ENCODE measurements around the gene PRTN3. TPM values are rescaled to one million over a fixed set of nuclear protein-coding genes. Genes with fewer than 3 reads are reported as not detected.

Gene PRTN3
- total RNA-seq, 1 donor from 2014 or later = not detected

- Histone ChIP-seq H3K9me3 (replicated peaks) (no peaks in the 10 kb centered on the region), H3K4me3 (no peak overlapping the region), H3K27me3 (ENCODE audit: low read depth) (no peaks in the 10 kb centered on the region), H3K27ac (replicated peaks) (no peak overlapping the region), H3K4me1 (peaks cover 71% of the 10 kb centered on the region), H3K36me3 (peaks cover 70% of the 10 kb centered on the region)
- intact Hi-C loops (cut with micrococcal nuclease) = no loop called here
- no peak for TF ChIP-seq CTCF (IDR thresholded peaks at IDR 0.05; ENCODE audit: borderline replicate concordance)
- DNase-seq = no peak
Observed at GRCh38 chr19:805166-805551, 35.6 kb upstream of the PRTN3 start.

GRCh38 chr19:805600-806550, 34.9 kb upstream of the PRTN3 start:
- Histone ChIP-seq H3K27ac (replicated peaks) (no peak overlapping the region), H3K9me3 (replicated peaks) (no peaks in the 10 kb centered on the region), H3K36me3 (peaks cover 76% of the 10 kb centered on the region), H3K27me3 (ENCODE audit: low read depth) (no peaks in the 10 kb centered on the region), H3K4me1 (peaks cover 64% of the 10 kb centered on the region), H3K4me3 (no peak overlapping the region)
- intact Hi-C loops (cut with micrococcal nuclease) = no loop called here
- no peak for TF ChIP-seq CTCF (IDR thresholded peaks at IDR 0.05; ENCODE audit: borderline replicate concordance)
- no peak for DNase-seq

GRCh38 chr19:806815-807421, 33.9 kb upstream of the PRTN3 start:
- Histone ChIP-seq H3K4me1 (peaks cover 54% of the 10 kb centered on the region), H3K4me3 (no peak overlapping the region), H3K36me3 (peaks cover 86% of the 10 kb centered on the region), H3K27ac (replicated peaks) (no peak overlapping the region), H3K27me3 (ENCODE audit: low read depth) (no peaks in the 10 kb centered on the region), H3K9me3 (replicated peaks) (no peaks in the 10 kb centered on the region)
- intact Hi-C loops (cut with micrococcal nuclease) = no loop called here
- DNase-seq = no peak
- no peak for TF ChIP-seq CTCF (IDR thresholded peaks at IDR 0.05; ENCODE audit: borderline replicate concordance)

GRCh38 chr19:807627-808422, 33.0 kb upstream of the PRTN3 start:
- TF ChIP-seq CTCF (IDR thresholded peaks at IDR 0.05; ENCODE audit: borderline replicate concordance) = no peak
- DNase-seq = no peak
- intact Hi-C loops (cut with micrococcal nuclease) = no loop called here

GRCh38 chr19:808423-808775, 32.4 kb upstream of the PRTN3 start:
- TF ChIP-seq CTCF (IDR thresholded peaks at IDR 0.05; ENCODE audit: borderline replicate concordance) = no peak
- no peak overlapping the region for H3K27ac ChIP-seq (replicated peaks)
- intact Hi-C loops (cut with micrococcal nuclease) = no loop called here
- no peaks in the 10 kb centered on the region for H3K27me3 ChIP-seq (ENCODE audit: low read depth)
- peaks cover 39% of the 10 kb centered on the region for H3K4me1 ChIP-seq
- no peak overlapping the region for H3K4me3 ChIP-seq
- H3K36me3 ChIP-seq = peaks cover 97% of the 10 kb centered on the region
- DNase-seq = no peak
- no peaks in the 10 kb centered on the region for H3K9me3 ChIP-seq (replicated peaks)

More at GRCh38 chr19:807627-808422, 33.0 kb upstream of the PRTN3 start:
- Histone ChIP-seq H3K27ac (replicated peaks) (no peak overlapping the region), H3K36me3 (peaks cover 92% of the 10 kb centered on the region), H3K27me3 (ENCODE audit: low read depth) (no peaks in the 10 kb centered on the region), H3K9me3 (replicated peaks) (no peaks in the 10 kb centered on the region), H3K4me3 (no peak overlapping the region), H3K4me1 (peaks cover 45% of the 10 kb centered on the region)
